Activated naive CD4-positive, alpha-beta T cell treated with anti-CD3 and anti-CD28 coated beads, Interleukin-2, amount 50 U/mL, for 72 hours (primary cell): Measurements from ENCODE around the gene PCID2. TPM values are rescaled to one million over a fixed set of nuclear protein-coding genes. Genes with fewer than 3 reads are reported as not detected.
"Not testable (repeated sequence)": the region's sequence is repeated elsewhere in the genome, so short reads cannot be mapped to it uniquely, and the experiment has no call there.

ENCODE experiments used
- ATAC-seq, 2 donors: fragments of 150-1000 bp; cut with Tn5 transposase; 2 replicates each; pipeline ENCODE4 v1.10.0; 2021; ENCODE audit warnings: mild to moderate bottlenecking in 2 of 2, moderate library complexity in 2 of 2
- DNase-seq, 2 donors: peaks; one replicate each; pipeline ENCODE4 v3.0.0; 2021 to 2022; ENCODE audit warnings: low spot score in 2 of 2
- H3K27ac Mint-ChIP-seq, 2 donors: one replicate each; pipeline ENCODE4 v1.8.0; 2022; ENCODE audit warnings: mild to moderate bottlenecking in 2 of 2, mixed read lengths in 2 of 2
- H3K36me3 Mint-ChIP-seq, 2 donors: one replicate each; pipeline ENCODE4 v1.8.0; 2022; ENCODE audit warnings: mixed read lengths in 2 of 2
- H3K9me3 Mint-ChIP-seq, 2 donors: one replicate each; pipeline ENCODE4 v1.8.0; 2022; ENCODE audit warnings: mixed read lengths in 2 of 2
- total RNA-seq, 2 donors: library from RNA; stranded (reverse); gene quantifications; one replicate each; pipeline ENCODE4 v1.2.3, GENCODE V29; 2022

PCID2 gene
- total RNA-seq = 10 to 100 TPM; 39.9 to 71.3 TPM

DNA sequence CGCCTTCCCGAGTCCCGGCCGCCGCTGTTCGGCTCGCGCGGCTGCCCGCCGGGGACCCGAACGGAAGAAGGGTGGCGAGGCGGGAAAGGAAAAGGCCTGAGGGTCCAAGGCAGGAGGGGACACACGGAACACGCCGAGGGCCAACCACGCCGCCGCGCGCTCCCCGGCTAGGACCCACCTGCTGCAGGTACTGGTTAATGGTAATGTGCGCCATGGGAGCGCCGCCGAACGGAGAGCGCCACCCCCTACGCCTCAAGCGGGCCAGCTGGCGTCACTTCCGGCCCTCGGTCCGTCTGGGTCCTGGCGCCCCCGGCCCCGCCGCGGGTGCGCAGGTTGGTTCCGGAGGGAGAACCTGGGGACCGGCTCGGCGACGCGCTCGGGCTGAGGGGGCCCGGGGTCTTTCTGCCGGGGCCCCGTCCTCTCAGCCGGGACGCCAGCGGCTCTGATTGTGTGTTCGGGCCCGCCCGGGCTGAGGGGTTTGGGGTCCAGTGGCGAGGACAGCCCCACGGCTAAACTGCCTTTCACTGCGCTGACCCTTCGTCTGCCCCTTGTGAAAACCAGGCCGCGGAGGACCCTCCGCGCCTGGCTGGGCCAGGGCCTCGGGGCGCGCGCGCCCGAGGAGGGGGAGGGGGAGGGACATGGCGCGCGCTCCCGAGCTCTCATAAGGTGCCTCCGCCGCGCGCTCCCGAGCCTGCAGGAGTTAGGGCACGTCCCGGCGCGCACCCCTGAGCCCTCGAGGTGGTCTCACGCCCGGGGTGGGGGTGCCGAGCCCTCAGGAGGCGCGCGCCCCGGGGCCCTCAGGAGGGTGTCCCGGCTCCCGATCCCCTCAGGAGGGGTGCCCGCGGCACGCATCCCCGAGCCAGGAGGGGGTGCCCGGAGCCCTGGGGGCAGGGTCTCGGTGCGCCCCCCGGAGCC is at the start of gene PCID2:
Gene PCID2 (minus strand): TSS at position 249 of the 915 bp plus-strand sequence. CDS start 35 bp downstream, at position 214.
- peaks cover 19 to 35% of the 10 kb centered on the region in 2 donors for H3K36me3 Mint-ChIP-seq
- H3K9me3 Mint-ChIP-seq = no peaks in the 10 kb centered on the region
- H3K27ac Mint-ChIP-seq = peak within 1 kb of the TSS; percentile 84 to 92
- peak; percentile 81 to 84 for ATAC-seq
- DNase-seq = peak; percentile 87 to 97

DNA sequence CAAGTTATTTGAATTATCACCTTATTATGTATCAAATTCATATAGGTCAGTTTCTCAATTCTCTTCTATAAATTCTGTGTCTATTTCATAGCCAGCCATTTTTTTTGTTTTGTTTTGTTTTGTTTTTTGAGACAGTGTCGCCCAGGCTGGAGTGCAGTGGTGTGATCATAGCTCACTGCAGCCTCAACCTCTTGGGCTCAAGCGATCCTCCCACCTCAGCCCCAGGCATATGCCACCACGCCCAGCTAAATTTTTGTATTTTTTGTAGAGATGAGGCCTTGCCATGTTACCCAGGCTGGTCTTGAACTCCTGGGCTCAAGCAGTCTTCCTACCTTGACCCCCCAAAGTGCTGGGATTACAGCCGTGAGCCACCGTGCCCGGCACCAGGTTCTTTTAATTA is 49.4 kb upstream of the PCID2 start:
- not testable (repeated sequence) for H3K36me3 Mint-ChIP-seq, H3K9me3 Mint-ChIP-seq, DNase-seq, ATAC-seq, H3K27ac Mint-ChIP-seq

DNA sequence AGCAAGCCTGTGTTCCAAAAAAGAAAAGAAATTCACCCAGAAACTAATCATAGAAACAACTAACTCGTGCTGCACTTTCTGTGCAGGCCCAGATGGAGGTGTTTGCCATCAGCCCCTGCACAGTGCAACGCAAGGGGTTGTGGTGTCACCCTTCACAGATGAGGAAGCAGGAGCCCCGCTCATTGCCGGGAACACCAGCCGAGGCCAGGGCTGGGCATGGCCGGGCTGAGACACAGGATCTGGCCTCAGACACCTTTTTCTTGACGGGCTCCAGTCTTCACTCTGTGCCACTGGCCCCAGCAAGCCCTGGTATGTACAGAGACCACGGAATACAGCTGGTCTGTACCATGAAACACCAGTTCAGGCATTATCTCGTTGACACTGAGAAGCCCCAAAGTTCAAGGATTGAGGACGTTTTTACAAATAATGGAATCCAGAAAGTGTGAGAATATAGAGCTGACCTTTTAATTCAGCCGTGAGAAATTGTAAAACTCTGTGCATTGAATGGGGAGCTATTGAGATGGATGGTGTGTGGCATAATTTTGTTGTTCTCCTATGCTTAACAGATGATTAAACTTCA is 44.1 kb upstream of the PCID2 start:
- no peaks in the 10 kb centered on the region for H3K9me3 Mint-ChIP-seq
- ATAC-seq = no peak
- no peak for DNase-seq
- H3K27ac Mint-ChIP-seq = no peak overlapping the region
- peaks cover 0 to 5% of the 10 kb centered on the region in 2 donors for H3K36me3 Mint-ChIP-seq

DNA sequence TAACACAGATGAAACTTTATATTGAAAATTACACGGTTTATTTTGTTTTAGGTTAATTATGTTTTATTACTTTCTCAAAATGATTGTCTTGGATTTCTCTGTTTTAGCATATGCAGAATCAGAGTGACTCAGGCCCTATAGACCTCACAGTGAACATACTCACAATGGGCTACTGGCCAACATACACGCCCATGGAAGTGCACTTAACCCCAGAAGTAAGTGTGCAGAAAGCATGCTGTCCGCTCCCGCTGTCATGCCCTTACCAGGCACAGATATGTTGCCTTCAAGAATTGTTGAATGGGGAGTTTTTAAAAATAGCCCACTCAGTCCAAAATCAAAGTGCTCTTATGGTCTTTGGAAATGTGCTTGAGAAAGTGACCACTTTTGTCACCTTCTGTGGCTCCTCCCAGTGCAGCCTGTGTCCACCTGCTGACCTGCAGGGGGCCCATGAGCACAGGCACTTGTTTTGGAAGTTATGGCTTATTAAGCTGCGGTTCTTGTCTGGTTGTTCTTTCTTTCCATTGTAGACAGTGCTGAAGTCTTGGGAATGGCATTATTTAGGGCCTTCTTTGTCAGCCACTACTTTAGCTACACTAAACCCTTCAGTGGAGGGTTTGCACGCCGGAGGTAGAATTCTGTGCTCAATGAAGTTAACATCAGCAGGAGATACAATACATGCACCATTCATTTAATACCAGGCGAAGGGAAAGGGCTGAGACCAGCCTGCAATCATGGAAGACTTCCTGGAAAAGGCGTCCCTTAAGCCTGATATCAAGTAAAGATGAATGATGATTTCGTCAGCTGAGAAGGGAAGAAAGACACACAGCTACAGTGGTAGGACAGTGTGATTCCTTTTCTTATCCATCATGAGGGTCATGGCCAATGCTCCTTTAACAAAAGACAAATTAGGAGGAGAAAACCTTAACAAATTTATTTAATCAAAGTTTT is 37.7 kb upstream of the PCID2 start:
- Mint-ChIP-seq H3K36me3 (peaks cover 12 to 16% of the 10 kb centered on the region in 2 donors), H3K9me3 (no peaks in the 10 kb centered on the region), H3K27ac (peak overlapping the region in 1 of 2 donors; percentile 24)
- ATAC-seq (no peak), DNase-seq (no peak)

DNA sequence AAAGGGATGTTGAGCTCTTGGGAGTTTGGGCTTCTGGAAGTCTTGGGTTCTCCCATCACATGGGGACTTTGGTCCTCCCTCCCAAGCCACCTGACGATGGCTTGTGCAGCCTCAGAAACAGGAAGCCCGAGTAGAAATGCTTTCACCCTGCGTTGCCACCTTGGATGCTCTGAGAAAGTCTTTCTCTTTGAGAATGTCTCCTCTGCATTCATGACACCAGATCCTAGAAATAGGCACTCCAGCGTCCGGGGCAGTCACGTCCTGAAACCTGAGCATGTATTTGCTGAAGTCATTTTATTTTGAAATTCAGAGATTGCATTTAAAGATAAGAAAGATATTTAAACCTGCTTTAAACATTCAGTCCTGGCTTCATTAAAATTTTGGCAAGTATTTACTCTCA is 35.4 kb upstream of the PCID2 start:
- no peak for DNase-seq
- Mint-ChIP-seq H3K27ac (no peak overlapping the region), H3K36me3 (peaks cover 12 to 16% of the 10 kb centered on the region in 2 donors), H3K9me3 (no peaks in the 10 kb centered on the region)
- no peak for ATAC-seq

DNA sequence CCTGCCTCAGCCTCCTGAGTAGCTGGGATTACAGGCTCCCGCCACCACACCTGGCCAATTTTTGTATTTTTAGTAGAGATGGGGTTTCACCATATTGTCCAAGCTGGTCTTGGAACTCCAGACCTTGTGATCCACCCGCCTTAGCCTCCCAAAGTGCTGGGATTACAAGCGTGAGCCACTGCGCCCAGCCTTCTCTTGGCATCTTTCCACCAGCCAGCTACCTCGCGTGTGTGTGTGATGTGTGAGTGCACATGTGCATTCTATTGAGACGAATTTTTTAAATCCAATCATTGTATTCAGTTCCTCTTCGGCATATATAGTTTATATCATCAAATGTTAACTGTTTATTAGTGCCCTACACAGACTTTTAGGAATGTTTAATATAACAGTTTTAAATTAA is 33.2 kb upstream of the PCID2 start:
- H3K27ac Mint-ChIP-seq = peak overlapping the region in 1 of 2 donors; percentile 36
- not testable (repeated sequence) for ATAC-seq, DNase-seq, H3K9me3 Mint-ChIP-seq
- peaks cover 12 to 16% of the 10 kb centered on the region in 2 donors for H3K36me3 Mint-ChIP-seq

DNA sequence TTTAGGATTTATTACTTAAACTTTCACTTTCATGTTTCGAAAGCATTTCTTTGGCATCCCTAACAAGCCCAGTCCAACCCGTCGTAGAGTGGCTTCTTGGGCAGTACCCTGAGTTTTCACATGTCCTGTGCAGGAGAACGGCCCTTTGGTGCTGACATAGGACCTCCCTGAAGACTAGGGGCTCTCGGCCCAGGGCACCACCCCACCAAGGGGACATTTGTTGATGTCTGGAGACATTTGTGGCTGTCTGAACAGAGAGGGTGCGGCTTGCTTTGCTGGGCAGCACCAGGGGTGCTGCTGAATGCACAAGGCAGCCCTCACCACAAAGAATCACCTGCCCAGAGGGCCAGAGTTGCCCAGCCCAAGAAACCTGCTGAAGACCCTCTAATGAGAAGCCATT is 31.5 kb upstream of the PCID2 start:
- ATAC-seq = no peak
- Mint-ChIP-seq H3K27ac (no peak overlapping the region), H3K9me3 (no peaks in the 10 kb centered on the region), H3K36me3 (peaks cover 5 to 13% of the 10 kb centered on the region in 2 donors)
- no peak for DNase-seq

DNA sequence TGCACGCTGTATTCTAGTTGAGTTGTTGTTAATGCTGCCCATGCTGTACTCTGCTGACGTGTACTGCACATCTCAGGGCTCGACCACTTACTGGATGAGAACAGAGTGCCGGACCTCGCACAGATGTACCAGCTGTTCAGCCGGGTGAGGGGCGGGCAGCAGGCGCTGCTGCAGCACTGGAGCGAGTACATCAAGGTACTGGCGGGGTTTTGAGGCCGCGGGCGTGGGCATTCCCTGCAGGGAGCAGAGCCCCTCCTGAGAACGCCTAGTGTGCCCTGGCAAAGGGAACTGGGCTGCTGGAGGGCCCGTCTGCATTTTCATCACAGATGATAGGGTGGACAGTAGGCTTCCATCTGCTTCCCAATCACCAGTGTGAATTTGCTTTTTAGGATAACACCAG is 30.9 kb upstream of the PCID2 start:
- peaks cover 5 to 10% of the 10 kb centered on the region in 2 donors for H3K36me3 Mint-ChIP-seq

DNA sequence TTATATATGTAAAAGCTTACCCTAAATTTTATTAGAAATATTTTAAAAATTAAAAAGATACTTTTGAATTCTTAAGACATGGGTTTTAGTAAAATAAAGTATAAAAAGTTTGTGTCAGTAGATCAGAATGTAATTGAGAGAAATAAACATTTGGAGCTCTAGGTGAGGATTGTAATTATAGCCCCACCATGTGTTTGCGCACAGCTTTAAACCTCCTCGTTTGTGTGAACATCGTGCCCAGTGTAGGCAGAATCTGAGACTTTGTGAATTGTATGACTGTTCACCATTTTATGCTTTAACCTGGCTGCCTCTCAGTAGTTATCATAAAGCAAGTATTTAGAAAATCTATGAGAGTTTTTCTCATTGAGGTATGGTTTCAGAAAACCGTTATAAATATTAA is 30.1 kb upstream of the PCID2 start:
- DNase-seq (no peak), ATAC-seq (no peak)
- peaks cover 5 to 7% of the 10 kb centered on the region in 2 donors for H3K36me3 Mint-ChIP-seq
- H3K27ac Mint-ChIP-seq = no peak overlapping the region
- no peaks in the 10 kb centered on the region for H3K9me3 Mint-ChIP-seq

More for the DNA sequence above, 30.9 kb upstream of the PCID2 start:
- no peak overlapping the region for H3K27ac Mint-ChIP-seq
- DNase-seq (no peak), ATAC-seq (no peak)
- H3K9me3 Mint-ChIP-seq = no peaks in the 10 kb centered on the region

DNA sequence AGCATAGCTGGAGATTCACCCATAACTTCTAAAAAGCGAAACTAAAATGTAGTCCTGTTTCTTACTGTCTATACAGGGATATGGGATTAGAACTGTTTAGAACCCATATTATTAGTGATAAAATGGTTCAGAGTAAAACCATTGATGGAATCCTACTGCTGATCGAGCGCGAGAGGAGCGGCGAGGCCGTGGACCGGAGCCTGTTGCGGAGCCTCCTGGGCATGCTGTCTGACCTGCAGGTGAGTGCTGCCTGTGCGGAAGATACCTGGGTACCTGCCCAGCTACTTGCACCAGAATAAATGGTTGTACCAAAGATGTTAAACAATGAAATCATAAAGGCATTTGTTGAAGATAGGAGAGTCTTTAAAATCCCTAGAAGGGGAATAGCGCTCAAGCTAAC is 24.6 kb upstream of the PCID2 start:
- ATAC-seq = no peak
- H3K27ac Mint-ChIP-seq = no peak overlapping the region
- no peak for DNase-seq
- no peaks in the 10 kb centered on the region for H3K9me3 Mint-ChIP-seq
- H3K36me3 Mint-ChIP-seq = peaks cover 6 to 8% of the 10 kb centered on the region in 2 donors

DNA sequence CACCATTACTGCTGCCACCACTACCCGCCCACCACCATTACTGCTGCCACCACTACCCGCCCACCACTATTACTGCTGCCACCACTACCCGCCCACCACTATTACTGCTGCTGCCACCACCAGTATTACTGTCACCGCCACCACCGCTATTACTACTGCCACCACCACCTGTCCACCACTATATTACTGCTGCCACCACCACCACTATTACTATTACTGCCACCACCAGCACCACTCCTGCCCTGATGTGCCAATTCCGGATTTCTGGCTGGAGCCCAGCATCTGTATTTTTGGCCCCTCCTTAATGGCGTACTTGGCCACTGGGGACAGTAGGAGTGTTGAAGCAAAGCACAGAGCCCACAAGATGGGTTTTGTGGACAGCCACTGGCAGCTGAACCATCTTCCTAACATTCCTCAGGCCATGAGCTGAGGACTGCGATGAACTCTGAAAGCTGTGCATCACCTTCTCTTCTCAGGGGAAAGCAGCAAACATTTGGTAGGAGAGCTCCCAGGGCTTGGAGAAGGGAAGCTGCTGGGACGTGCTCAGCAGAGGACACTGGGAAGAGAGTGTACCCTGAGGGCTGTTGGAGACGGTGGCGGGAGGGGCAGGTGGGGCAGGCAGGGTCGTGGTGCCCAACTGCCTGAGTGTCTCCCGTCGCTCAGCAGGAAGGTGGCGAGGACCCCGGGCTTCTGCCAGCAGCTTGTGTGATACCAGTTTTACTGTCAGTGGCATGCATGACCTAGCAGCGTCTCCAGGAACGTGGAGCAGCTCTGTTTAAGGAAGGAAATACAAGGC is 23.9 kb upstream of the PCID2 start:
- ATAC-seq = peak in 1 of 2 donors; percentile 57
- H3K36me3 Mint-ChIP-seq = peaks cover 8% of the 10 kb centered on the region in 2 donors

DNA sequence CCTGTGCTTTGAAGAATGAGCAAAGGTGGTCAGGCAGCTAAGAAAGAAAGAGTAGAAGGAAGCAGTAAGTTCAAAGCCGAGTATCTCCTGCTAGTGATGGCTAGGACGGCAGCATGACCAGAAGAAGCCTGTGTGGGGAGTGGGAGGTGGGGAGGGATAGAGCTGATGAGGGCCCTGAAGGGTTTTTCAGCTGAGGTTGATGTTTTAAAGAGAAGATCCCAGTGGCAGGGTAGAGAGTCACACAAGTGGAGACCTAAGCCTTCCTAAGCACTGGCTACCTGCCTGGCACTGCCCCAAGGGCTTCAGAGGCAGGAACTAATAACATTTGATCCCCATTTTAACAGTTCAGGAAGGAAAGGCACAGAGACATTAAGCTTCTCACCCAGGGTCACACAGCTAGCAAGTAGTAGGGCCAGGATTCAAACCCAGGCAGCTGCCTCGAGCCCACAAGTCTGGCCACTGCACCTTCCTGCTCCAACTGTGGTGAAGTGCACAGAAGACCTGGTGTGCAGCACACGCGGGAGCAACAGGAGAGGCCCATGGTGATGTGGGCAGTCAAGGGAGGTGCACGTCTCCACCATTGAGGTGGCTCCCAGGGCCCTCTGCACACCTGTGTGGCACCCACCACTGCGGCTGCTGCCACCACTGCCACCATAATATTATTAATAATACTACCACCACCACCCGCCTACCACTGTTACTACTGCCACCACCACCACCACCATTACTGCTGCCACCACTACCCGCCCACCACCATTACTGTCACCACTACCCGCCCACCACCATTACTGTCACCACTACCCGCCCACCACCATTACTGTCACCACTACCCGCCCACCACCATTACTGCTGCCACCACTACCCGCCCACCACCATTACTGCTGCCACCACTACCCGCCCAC is 23.1 kb upstream of the PCID2 start:
- ATAC-seq = peak; percentile 18 to 37
- Mint-ChIP-seq H3K27ac (peak overlapping the region in 1 of 2 donors; percentile 25), H3K36me3 (peaks cover 8 to 12% of the 10 kb centered on the region in 2 donors)

More for the DNA sequence above, 23.9 kb upstream of the PCID2 start:
- no peak for DNase-seq
- Mint-ChIP-seq H3K9me3 (no peaks in the 10 kb centered on the region), H3K27ac (peak overlapping the region; percentile 24 to 71)

DNA sequence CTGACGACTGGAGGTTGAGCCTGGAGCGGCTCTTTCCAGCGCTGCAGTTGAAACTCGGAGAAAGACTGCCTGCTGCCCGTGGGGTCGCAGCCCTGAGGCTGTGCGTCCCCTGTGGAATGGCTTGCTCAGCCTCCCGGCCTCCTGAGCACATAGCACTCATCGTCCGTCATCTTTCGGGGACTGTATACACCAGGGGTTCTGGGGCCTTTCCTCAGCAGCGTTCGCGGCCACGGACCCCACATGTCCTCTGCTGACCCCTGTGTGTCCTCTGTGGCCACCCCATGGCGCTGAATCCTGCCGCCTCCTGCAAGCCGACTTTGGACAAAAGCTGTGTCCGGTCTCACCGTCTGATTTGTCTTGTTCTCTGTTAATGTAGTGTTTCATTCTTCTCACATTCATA is 21.3 kb upstream of the PCID2 start:
- peaks cover 8 to 17% of the 10 kb centered on the region in 2 donors for H3K36me3 Mint-ChIP-seq
- no peak overlapping the region for H3K27ac Mint-ChIP-seq
- DNase-seq (no peak), ATAC-seq (peak in 1 of 2 donors; percentile 12)
- H3K9me3 Mint-ChIP-seq = no peaks in the 10 kb centered on the region

More for the DNA sequence above, 23.1 kb upstream of the PCID2 start:
- DNase-seq = no peak
- no peaks in the 10 kb centered on the region for H3K9me3 Mint-ChIP-seq

DNA sequence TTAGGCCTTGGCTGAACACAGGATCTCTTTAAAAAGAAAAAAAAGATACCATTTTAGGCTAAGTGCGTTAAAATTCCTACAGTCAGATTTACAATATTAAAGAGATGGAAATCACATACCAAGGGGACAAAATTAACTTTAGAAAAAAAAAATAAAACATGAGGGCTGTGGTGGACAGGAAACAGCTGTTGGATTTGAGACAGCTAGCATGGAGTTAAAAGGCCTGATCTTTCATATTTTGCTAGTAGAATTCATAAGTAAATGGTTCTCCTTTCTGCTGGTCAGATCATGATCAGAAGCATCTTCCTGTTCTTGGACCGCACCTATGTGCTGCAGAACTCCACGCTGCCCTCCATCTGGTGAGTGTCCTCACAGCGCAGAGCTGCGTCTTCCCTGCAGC is 20.7 kb upstream of the PCID2 start:
- Mint-ChIP-seq H3K9me3 (no peaks in the 10 kb centered on the region), H3K36me3 (peaks cover 13 to 23% of the 10 kb centered on the region in 2 donors), H3K27ac (peak overlapping the region in 1 of 2 donors; percentile 2)
- ATAC-seq = no peak
- no peak for DNase-seq
